ENCODE measurements around the gene NPLOC4. TPM values are rescaled to one million over a fixed set of nuclear protein-coding genes. Genes with fewer than 3 reads are reported as not detected.

NPLOC4 gene
- polyA plus RNA-seq, 1 of the 3 experiments (the other 2 are of a cell fraction), result 88.6 TPM

- Histone ChIP-seq H3K36me3 (replicated peaks in 1 of 2; ENCODE audit: control insufficient read depth in 1 of 2, insufficient read depth in 2 of 2, low read length in 1 of 2) (peaks cover 23 to 34% of the 10 kb centered on the region in 2 experiments), H3K27me3 (ENCODE audit: insufficient read depth) (no peaks in the 10 kb centered on the region), H3K79me2 (ENCODE audit: insufficient read depth) (peaks cover 67% of the 10 kb centered on the region)
Observed at GRCh38 chr17:81666092-81666341, 29.1 kb upstream of the NPLOC4 start.

DNA sequence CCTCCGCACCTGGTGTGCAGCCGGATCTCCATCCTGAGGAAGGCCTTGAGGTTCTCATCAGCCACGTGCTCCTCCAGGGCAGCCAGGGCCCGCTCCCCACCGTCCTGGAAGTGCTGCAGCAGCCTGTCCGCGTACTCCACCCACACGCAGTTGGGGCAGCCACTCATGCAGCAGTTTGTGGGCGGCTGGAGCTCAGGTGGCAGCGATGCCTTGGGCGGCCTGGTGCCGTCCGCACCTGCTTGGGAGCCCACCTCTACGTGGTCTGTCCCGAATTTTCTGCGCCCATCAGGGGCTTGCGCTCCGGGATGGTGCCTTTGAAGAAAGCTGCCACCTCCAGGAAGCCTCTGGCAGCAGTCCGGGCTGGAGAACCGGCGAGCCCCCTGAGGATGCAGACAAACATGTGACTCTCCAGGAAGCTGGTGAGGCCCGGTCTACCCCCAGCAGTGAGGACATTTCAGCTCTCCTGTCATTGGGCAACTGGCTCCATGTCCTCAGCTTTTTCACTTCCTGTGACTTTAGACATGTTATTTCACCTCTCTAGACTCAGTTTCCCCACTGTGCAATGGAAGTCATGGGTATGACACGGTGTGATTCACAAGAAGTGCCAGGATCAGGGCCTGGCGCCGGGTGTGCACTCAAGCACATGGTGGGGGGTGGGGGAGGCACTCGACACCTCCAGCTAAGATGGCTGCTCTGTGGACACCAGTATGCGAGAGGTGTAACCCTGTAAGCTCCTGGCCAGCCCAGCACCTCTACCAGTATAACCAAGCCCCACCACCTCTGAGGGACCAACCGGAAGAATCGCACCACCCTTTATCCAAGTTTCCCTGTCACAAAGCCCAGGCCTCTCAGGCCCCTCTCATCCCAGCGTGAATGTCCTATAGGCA is 28.5 kb upstream of the NPLOC4 start:
- 67% methylated on average over 30 of the region's 30 CpGs for WGBS (ENCODE audit: low lambda C conversion rate)
- CTCF ChIA-PET, result interaction anchor here (0.7 to 2.9 kb wide), 6 partner anchors 10 to 63 kb away, joined by 3 to 12 read pairs (median 4); partner anchors contain the start of genes ARL16 and HGS
- peaks cover 18 to 30% of the 10 kb centered on the region in 2 experiments for H3K36me3 ChIP-seq (replicated peaks in 1 of 2; ENCODE audit: control insufficient read depth in 1 of 2, insufficient read depth in 2 of 2, low read length in 1 of 2)
- H3K27ac ChIP-seq (ENCODE audit: low read depth in 2 of 2, low read length in 1 of 2), result peak overlapping the region; percentile 71 to 80
- TF ChIP-seq, protein P1, sequence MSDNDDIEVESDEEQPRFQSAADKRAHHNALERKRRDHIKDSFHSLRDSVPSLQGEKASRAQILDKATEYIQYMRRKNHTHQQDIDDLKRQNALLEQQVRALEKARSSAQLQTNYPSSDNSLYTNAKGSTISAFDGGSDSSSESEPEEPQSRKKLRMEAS (IDR thresholded peaks at IDR 0.05; ENCODE audit: low read depth), result peak; percentile 99
- peak; percentile 75 for TF ChIP-seq YY1 (IDR thresholded peaks at IDR 0.05; ENCODE audit: low read depth)
- TF ChIP-seq, protein P2, sequence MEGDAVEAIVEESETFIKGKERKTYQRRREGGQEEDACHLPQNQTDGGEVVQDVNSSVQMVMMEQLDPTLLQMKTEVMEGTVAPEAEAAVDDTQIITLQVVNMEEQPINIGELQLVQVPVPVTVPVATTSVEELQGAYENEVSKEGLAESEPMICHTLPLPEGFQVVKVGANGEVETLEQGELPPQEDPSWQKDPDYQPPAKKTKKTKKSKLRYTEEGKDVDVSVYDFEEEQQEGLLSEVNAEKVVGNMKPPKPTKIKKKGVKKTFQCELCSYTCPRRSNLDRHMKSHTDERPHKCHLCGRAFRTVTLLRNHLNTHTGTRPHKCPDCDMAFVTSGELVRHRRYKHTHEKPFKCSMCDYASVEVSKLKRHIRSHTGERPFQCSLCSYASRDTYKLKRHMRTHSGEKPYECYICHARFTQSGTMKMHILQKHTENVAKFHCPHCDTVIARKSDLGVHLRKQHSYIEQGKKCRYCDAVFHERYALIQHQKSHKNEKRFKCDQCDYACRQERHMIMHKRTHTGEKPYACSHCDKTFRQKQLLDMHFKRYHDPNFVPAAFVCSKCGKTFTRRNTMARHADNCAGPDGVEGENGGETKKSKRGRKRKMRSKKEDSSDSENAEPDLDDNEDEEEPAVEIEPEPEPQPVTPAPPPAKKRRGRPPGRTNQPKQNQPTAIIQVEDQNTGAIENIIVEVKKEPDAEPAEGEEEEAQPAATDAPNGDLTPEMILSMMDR (IDR thresholded peaks at IDR 0.05), result no peak
- TF ChIP-seq GATA2 (CRISPR knock-in tag; IDR thresholded peaks at IDR 0.05), result no peak
- no peak for TF ChIP-seq EZH2phosphoT487 (IDR thresholded peaks at IDR 0.05; ENCODE audit: borderline replicate concordance, low read depth)
- TF ChIP-seq SIN3A (IDR thresholded peaks at IDR 0.05; ENCODE audit: borderline replicate concordance, low read depth, low read length), result 0 out of 2 replicates have a peak, but pooled peaks have one; percentile 24
- TF ChIP-seq MXI1 (IDR thresholded peaks at IDR 0.05; ENCODE audit: low read depth, low read length), result peak; percentile 86
- H3K4me2 ChIP-seq, result peak overlapping the region; percentile 92
- H3K4me1 ChIP-seq (ENCODE audit: control insufficient read depth in 1 of 2, insufficient read depth in 2 of 2, low read depth in 1 of 2, low read length in 1 of 2), result peaks cover 18 to 22% of the 10 kb centered on the region in 2 experiments; a peak in 3 of 4 replicates
- H4K20me1 ChIP-seq (ENCODE audit: insufficient read depth), result no peaks in the 10 kb centered on the region
- H3K79me2 ChIP-seq (ENCODE audit: insufficient read depth), result peaks cover 61% of the 10 kb centered on the region
- H3F3A ChIP-seq (replicated peaks; ENCODE audit: insufficient read depth), result peaks cover 7% of the 10 kb centered on the region
- POLR2A ChIA-PET, result interaction anchor here (0.6 to 2.3 kb wide), 8 partner anchors 10 to 46 kb away, joined by 3 to 7 read pairs (median 4); partner anchors contain the start of genes NPLOC4 and TSPAN10
- peak; percentile 79 for DNase-seq
- H3K4me3 ChIP-seq (ENCODE audit: low read depth in 2 of 2, low read length in 1 of 2), result peak overlapping the region; percentile 74 to 96
- H3K9me3 ChIP-seq, result no peaks in the 10 kb centered on the region
- H3K9ac ChIP-seq, result peak overlapping the region; percentile 96
- H2AFZ ChIP-seq (ENCODE audit: low read depth), result peak overlapping the region; percentile 63
- H3K9me2 ChIP-seq, result no peaks in the 10 kb centered on the region
- H3K27me3 ChIP-seq (ENCODE audit: insufficient read depth), result no peaks in the 10 kb centered on the region

More at GRCh38 chr17:81666092-81666341, 29.1 kb upstream of the NPLOC4 start:
- peak overlapping the region; percentile 96 for H3K9ac ChIP-seq
- H3K4me3 ChIP-seq (ENCODE audit: low read depth in 2 of 2, low read length in 1 of 2), result peak overlapping the region; percentile 74 to 96
- 0% methylated on average over 16 of the region's 16 CpGs for WGBS (ENCODE audit: low lambda C conversion rate)
- peaks cover 18 to 22% of the 10 kb centered on the region in 2 experiments; a peak in 3 of 4 replicates for H3K4me1 ChIP-seq (ENCODE audit: control insufficient read depth in 1 of 2, insufficient read depth in 2 of 2, low read depth in 1 of 2, low read length in 1 of 2)
- no peaks in the 10 kb centered on the region for H3K9me2 ChIP-seq
- TF ChIP-seq SIN3A (IDR thresholded peaks at IDR 0.05; ENCODE audit: borderline replicate concordance, low read depth, low read length) (no peak), MXI1 (IDR thresholded peaks at IDR 0.05; ENCODE audit: low read depth, low read length) (peak; percentile 7; the same call in 1 of the 2 replicates), SMC3 (IDR thresholded peaks at IDR 0.05; ENCODE audit: low read depth, low read length) (no peak)
- peak overlapping the region; percentile 63 for H2AFZ ChIP-seq (ENCODE audit: low read depth)
- H4K20me1 ChIP-seq (ENCODE audit: insufficient read depth), result no peaks in the 10 kb centered on the region
- H3K27ac ChIP-seq (ENCODE audit: low read depth in 2 of 2, low read length in 1 of 2), result peak overlapping the region; percentile 71 to 80
- ChIA-PET CTCF (interaction anchor here (0.6 to 2.9 kb wide), 7 partner anchors 9 to 540 kb away, joined by 3 to 12 read pairs (median 3); partner anchors contain the start of genes ARL16, HGS and MRPL12), POLR2A (interaction anchor here (1.0 to 2.3 kb wide), 6 partner anchors 10 to 45 kb away, joined by 3 to 7 read pairs (median 5); partner anchors contain the start of genes ARL16, HGS, MRPL12 and NPLOC4)
- H3K4me2 ChIP-seq, result peak overlapping the region; percentile 92
- DNase-seq, result no peak
- no peaks in the 10 kb centered on the region for H3K9me3 ChIP-seq
- H3F3A ChIP-seq (replicated peaks; ENCODE audit: insufficient read depth), result peaks cover 7% of the 10 kb centered on the region

Data from SK-N-SH (cell line).